HCT116 (cell line): Measurements from ENCODE around the gene LHPP. TPM values are rescaled to one million over a fixed set of nuclear protein-coding genes. Genes with fewer than 3 reads are reported as not detected.

Source experiments
- ATAC-seq: fragments of 200-7000 bp; cut with Tn5 transposase; 2 replicates; pipeline ENCODE4 v1.9.1; 2020; ENCODE audit warnings: mild to moderate bottlenecking, moderate library complexity
- BruUV-seq: library from RNA; stranded (reverse); fragments of 400-500 nt; replicated peaks from 2 replicates; lab custom pipeline; 2021; lab: Mats Ljungman, UMichigan
- CTCF ChIA-PET: fragments of 300-600 bp; sonication (Branson Sonifier 250); formaldehyde crosslinking; loops from one replicate; lab custom pipeline; 2021; ENCODE audit warnings: antibody characterized with exemption; lab: Charles Lee
- POLR2A ChIA-PET: fragments of 300-600, 350-600 bp; sonication (Branson Sonifier 250); formaldehyde crosslinking; loops from one replicate; lab custom pipeline; 2021; ENCODE audit warnings: antibody characterized with exemption; lab: Charles Lee
- RAD21 ChIA-PET, 2 experiments: fragments of 300-600 bp; sonication (Branson Sonifier 250); formaldehyde crosslinking; loops; one replicate each; lab custom pipeline; 2023; ENCODE audit warnings: low total read pairs in 2 of 2; ENCODE audit not compliant: uncharacterized antibody in 2 of 2, unreplicated experiment in 2 of 2, low non-redundant PET in 1 of 2; lab: Charles Lee
- DNase-seq: peaks from one replicate; pipeline ENCODE4 v3.0.0-alpha.2; 2010; ENCODE audit warnings: low read depth, low spot score
- H2AFZ ChIP-seq: fragments of 200-600 bp; shearing (Covaris generic), sonication (generic); 2 replicates; pipeline ENCODE4 v1.6.1; 2017; ENCODE audit warnings: low read depth, mixed run types, mixed read lengths, antibody characterized with exemption, low read length; ENCODE audit not compliant: poor library complexity, severe bottlenecking
- H3K27ac ChIP-seq: 2 replicates; pipeline ENCODE4 v1.5.1; 2012; ENCODE audit warnings: low read depth, low read length
- H3K27me3 ChIP-seq: fragments of 200-600 bp; sonication (generic); 2 replicates; pipeline ENCODE4 v1.6.1; 2016; ENCODE audit warnings: mixed run types, low read length, mixed read lengths; ENCODE audit not compliant: insufficient read depth
- H3K36me3 ChIP-seq, 2 experiments: fragments of 200-500 bp in 1 of 2; fragments of 200-600 bp in 1 of 2; sonication (Bioruptor generic) in 1 of 2; sonication (generic) in 1 of 2; 2 replicates each; pipeline versions ENCODE4 v1.5.1 to v1.6.1; 2014 to 2016; ENCODE audit warnings: low read length in 2 of 2, inconsistent platforms in 1 of 2, mixed read lengths in 1 of 2, mixed run types in 1 of 2; ENCODE audit not compliant: insufficient read depth in 2 of 2, control insufficient read depth in 1 of 2
- H3K4me1 ChIP-seq, 2 experiments: fragments of 200-600 bp in 1 of 2; sonication (generic) in 1 of 2; 2 replicates each; pipeline versions ENCODE4 v1.5.1 to v1.6.1; 2012 to 2017; ENCODE audit warnings: low read length in 2 of 2, inconsistent platforms in 1 of 2, mild to moderate bottlenecking in 1 of 2, mixed read lengths in 1 of 2, mixed run types in 1 of 2, moderate library complexity in 1 of 2; ENCODE audit not compliant: insufficient read depth in 2 of 2, control insufficient read depth in 1 of 2
- H3K4me2 ChIP-seq: fragments of 200-600 bp; sonication (generic); 2 replicates; pipeline ENCODE4 v1.6.1; 2017; ENCODE audit warnings: mixed run types, low read length, mixed read lengths
- H3K4me3 ChIP-seq, 2 experiments: fragments of 200-600 bp in 1 of 2; sonication (generic) in 1 of 2; replicated peaks in 1 of 2; 2 replicates each; pipeline ENCODE4 v1.5.1; 2011 to 2016; ENCODE audit warnings: low read length in 2 of 2, control low read depth in 1 of 2, low read depth in 1 of 2, mild to moderate bottlenecking in 1 of 2, mixed read lengths in 1 of 2, mixed run types in 1 of 2
- H3K79me2 ChIP-seq: fragments of 200-600 bp; sonication (generic); 2 replicates; pipeline ENCODE4 v1.6.1; 2017; ENCODE audit warnings: mild to moderate bottlenecking, mixed run types, low read length, moderate library complexity, mixed read lengths; ENCODE audit not compliant: insufficient read depth
- H3K9ac ChIP-seq: fragments of 200-600 bp; sonication (generic); 2 replicates; pipeline ENCODE4 v1.6.1; 2016; ENCODE audit warnings: low read length, mixed read lengths
- H3K9me2 ChIP-seq: fragments of 200-600 bp; sonication (generic), shearing (Covaris generic); 2 replicates; pipeline ENCODE4 v1.6.1; 2017; ENCODE audit warnings: mixed run types, mild to moderate bottlenecking, moderate library complexity; ENCODE audit not compliant: insufficient read depth
- H3K9me3 ChIP-seq, 2 experiments: fragments of 200-500 bp in 1 of 2; fragments of 200-600 bp in 1 of 2; sonication (Bioruptor generic) in 1 of 2; sonication (generic) in 1 of 2; 2 replicates each; pipeline ENCODE4 v1.6.1; 2014 to 2017; ENCODE audit warnings: low read length in 2 of 2, mixed read lengths in 2 of 2, inconsistent platforms in 1 of 2, low read depth in 1 of 2, mild to moderate bottlenecking in 1 of 2, mixed run types in 1 of 2, moderate library complexity in 1 of 2; ENCODE audit not compliant: control insufficient read depth in 1 of 2, insufficient read depth in 1 of 2
- H4K20me1 ChIP-seq: fragments of 200-600 bp; sonication (generic), shearing (Covaris generic); 2 replicates; pipeline ENCODE4 v1.6.1; 2017; ENCODE audit warnings: mixed run types, mild to moderate bottlenecking, moderate library complexity; ENCODE audit not compliant: insufficient read depth
- ELF1 ChIP-seq: IDR thresholded peaks from 2 replicates; pipeline ENCODE4 v1.6.1; 2012; ENCODE audit warnings: low read depth, borderline replicate concordance
- EZH2phosphoT487 ChIP-seq: fragments of 200-600 bp; IDR thresholded peaks from 2 replicates; pipeline ENCODE4 v1.6.1; 2018; ENCODE audit warnings: antibody characterized with exemption, borderline replicate concordance
- MAX ChIP-seq: IDR thresholded peaks from 2 replicates; pipeline ENCODE4 v1.6.1; 2012
- RAD21 ChIP-seq: IDR thresholded peaks from 2 replicates; pipeline ENCODE4 v1.6.1; 2012; ENCODE audit warnings: low read depth, mild to moderate bottlenecking
- ZFX ChIP-seq: fragments of 450-650 bp; IDR thresholded peaks from 2 replicates; pipeline ENCODE4 v1.6.1; 2017
- ZNF274 ChIP-seq: fragments of 200-500 bp; sonication (Bioruptor generic); IDR thresholded peaks from 2 replicates; pipeline ENCODE4 v1.6.1; 2014; ENCODE audit warnings: mild to moderate bottlenecking, low read depth, low read length, inconsistent platforms
- intact Hi-C: fragments of 100-400 bp; cut with micrococcal nuclease; formaldehyde crosslinking; loops from 2 replicates; pipeline ENCODE4 v1.10.0; 2022
- total RNA-seq: library from RNA; stranded (reverse); gene quantifications from one replicate; pipeline ENCODE4 v1.2.1, GENCODE V29; 2021; ENCODE audit not compliant: unreplicated experiment

The LHPP gene
- total RNA-seq, 1 experiment from 2014 or later = 45.8 TPM

DNA sequence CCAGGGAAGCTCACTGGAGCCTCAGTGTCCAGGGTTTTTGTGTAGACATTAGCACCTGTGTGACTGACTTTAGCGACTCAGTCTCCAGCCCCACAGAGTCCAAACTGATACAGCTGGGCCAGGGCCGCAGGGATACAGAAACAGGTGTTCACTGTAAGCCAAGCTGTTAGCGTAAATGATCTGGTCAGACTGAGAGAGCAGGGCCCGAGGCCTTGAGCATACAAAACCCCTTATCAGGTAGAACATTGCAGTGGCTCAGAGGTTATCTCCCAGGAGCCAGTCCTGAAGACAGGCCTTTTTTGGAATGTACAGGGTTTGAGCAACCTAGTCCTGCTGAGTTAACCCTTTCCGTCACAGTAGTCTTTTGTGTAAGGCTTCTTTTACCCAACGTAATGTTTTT lies 25.0 kb downstream of the LHPP start:
- DNase-seq = no peak
- H3K9me3 ChIP-seq = no peaks in the 10 kb centered on the region
- H3K27ac ChIP-seq = no peak overlapping the region
- no peaks in the 10 kb centered on the region for H3K4me1 ChIP-seq
- no peak overlapping the region for H3K4me3 ChIP-seq
- no peaks in the 10 kb centered on the region for H4K20me1 ChIP-seq
- intact Hi-C loops = no loop called here
- H3K79me2 ChIP-seq = no peaks in the 10 kb centered on the region
- ChIA-PET POLR2A (no interaction called here), RAD21 (no interaction called here), CTCF (no interaction called here)
- no peaks in the 10 kb centered on the region; a peak in 1 of 4 replicates for H3K36me3 ChIP-seq
- no peak for ATAC-seq
- no peaks in the 10 kb centered on the region for H3K9me2 ChIP-seq
- BruUV-seq = no TSS peak
- no peak for TF ChIP-seq MAX
- no peak for TF ChIP-seq ZNF274
- no peak for TF ChIP-seq ZFX
- TF ChIP-seq EZH2phosphoT487 = no peak
- no peak overlapping the region for H3K4me2 ChIP-seq
- H3K27me3 ChIP-seq = no peaks in the 10 kb centered on the region
- no peak overlapping the region for H3K9ac ChIP-seq
- no peak overlapping the region for H2AFZ ChIP-seq

GRCh38 chr10:124491105-124491504 lies 29.5 kb downstream of the LHPP start:
- Histone ChIP-seq H4K20me1 (no peaks in the 10 kb centered on the region), H3K9me3 (no peaks in the 10 kb centered on the region), H3K4me2 (no peak overlapping the region)
- intact Hi-C loops = no loop called here
- TF ChIP-seq ELF1 (no peak), RAD21 (no peak)
- TF ChIP-seq, all 23 proteins: peak for 0
- Histone ChIP-seq H3K27ac (no peak overlapping the region), H3K9me2 (no peaks in the 10 kb centered on the region), H2AFZ (no peak overlapping the region), H3K27me3 (no peaks in the 10 kb centered on the region), H3K9ac (no peak overlapping the region), H3K79me2 (no peaks in the 10 kb centered on the region), H3K36me3 (no peaks in the 10 kb centered on the region; a peak in 1 of 4 replicates), H3K4me1 (no peaks in the 10 kb centered on the region), H3K4me3 (no peak overlapping the region)
- no peak for DNase-seq
- RAD21 ChIA-PET = no interaction called here
- CTCF ChIA-PET = no interaction called here
- BruUV-seq = no TSS peak
- ATAC-seq = no peak
- POLR2A ChIA-PET = no interaction called here
